Omental fat pad (tissue), 4 donors: Measurements from ENCODE around the gene JOSD2. TPM values are rescaled to one million over a fixed set of nuclear protein-coding genes. Genes with fewer than 3 reads are reported as not detected.

Experiments
- ATAC-seq: fragments of 150-250 bp; one replicate; pipeline ENCODE4 v1.9.1; 2016; ENCODE audit warnings: mild to moderate bottlenecking, moderate library complexity; ENCODE audit not compliant: low FRiP score
- DNase-seq: peaks from one replicate; pipeline ENCODE4 v3.0.0-alpha.2; 2019; ENCODE audit warnings: low spot score
- CTCF ChIP-seq, 3 donors: fragments of 450-650 bp; IDR thresholded peaks; one replicate each; pipeline ENCODE4 v1.5.1; 2016 to 2017; ENCODE audit warnings: antibody characterized with exemption in 3 of 3, mild to moderate bottlenecking in 3 of 3, moderate library complexity in 2 of 3
- total RNA-seq, 4 donors: library from RNA; depleted of rRNA; stranded (reverse); fragments of >200 nt; gene quantifications; one replicate each; pipeline ENCODE4 v1.1.0, GENCODE V29; 2016

The JOSD2 gene
- total RNA-seq, 4 donors from 2014 or later, result 20.4 to 32.0 (median 23.0) TPM

GRCh38 chr19:50508843-50509190 lies 2.2 kb downstream of the JOSD2 start:
- ATAC-seq (no peak), DNase-seq (no peak)
- TF ChIP-seq CTCF (IDR thresholded peaks at IDR 0.05), result no peak

- DNase-seq, result no peak
- ATAC-seq, result no peak
- TF ChIP-seq CTCF (IDR thresholded peaks at IDR 0.05), result no peak
Measured at GRCh38 chr19:50507376-50507775, 3.6 kb downstream of the JOSD2 start.

GRCh38 chr19:50506700-50507099 lies 4.3 kb downstream of the JOSD2 start:
- TF ChIP-seq CTCF (IDR thresholded peaks at IDR 0.05), result no peak
- no peak for ATAC-seq
- no peak for DNase-seq

GRCh38 chr19:50505856-50506611 lies 5.0 kb downstream of the JOSD2 start:
- ATAC-seq (no peak), DNase-seq (no peak)
- TF ChIP-seq CTCF (IDR thresholded peaks at IDR 0.05), result no peak

- no peak for ATAC-seq
- no peak for TF ChIP-seq CTCF (IDR thresholded peaks at IDR 0.05)
Measured at GRCh38 chr19:50501568-50502475, 9.2 kb downstream of the JOSD2 start.

GRCh38 chr19:50501186-50501567 lies 9.8 kb downstream of the JOSD2 start:
- ATAC-seq (no peak), DNase-seq (no peak)
- TF ChIP-seq CTCF (IDR thresholded peaks at IDR 0.05), result no peak

More at GRCh38 chr19:50501568-50502475, 9.2 kb downstream of the JOSD2 start:
- no peak for DNase-seq
